ENCODE results near the gene CSK.
"Not testable (repeated sequence)": the region's sequence is repeated elsewhere in the genome, so short reads cannot be mapped to it uniquely, and the experiment has no call there.

Gene CSK

DNA sequence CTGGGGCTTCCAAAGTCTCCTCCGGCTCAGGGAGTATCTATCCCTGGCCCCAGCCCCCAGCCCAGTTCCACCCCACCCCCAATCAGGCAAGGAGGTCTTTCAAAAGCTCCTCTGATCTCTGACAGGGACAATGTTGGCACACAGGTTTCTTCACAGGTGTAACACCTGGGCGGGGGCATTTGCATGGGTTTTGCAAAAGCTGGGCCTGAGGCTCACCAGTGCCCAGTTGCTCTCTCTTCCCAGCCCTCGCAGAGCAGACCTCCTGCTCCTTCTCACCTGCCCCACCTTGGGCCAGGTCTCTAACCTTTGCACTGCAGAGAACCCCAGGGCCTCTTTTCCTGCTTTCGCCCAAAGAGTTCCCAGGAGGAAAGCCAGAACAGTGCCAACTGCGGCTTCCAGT is 8.6 kb upstream of the CSK start:
- no peak for DNase-seq

DNA sequence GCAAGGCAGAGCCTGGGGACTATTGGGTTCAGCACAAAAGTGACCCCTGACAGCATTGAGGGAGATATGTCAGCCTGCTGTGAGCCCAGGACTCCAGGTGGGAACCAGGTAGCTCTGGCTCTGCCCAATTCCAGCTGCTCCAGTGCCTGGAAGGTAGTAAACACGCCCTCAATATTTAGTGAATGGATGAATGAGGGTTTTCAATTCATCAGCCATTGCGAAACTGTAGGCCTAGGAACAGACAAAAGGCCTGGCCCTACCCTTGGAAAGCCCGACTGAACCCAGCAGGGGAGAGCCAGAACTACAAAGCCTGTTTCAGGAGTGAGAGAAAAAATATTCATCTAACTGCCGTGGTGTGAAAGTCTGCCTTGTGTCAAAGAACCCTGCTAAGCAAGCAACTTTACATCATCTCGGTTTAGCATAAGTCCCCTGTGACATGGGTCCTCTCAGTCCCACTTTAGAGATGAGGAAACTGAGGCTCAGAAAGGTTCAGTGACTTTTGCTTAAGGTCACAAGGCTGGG is 8.1 kb upstream of the CSK start:
- DNase-seq, result no peak

DNA sequence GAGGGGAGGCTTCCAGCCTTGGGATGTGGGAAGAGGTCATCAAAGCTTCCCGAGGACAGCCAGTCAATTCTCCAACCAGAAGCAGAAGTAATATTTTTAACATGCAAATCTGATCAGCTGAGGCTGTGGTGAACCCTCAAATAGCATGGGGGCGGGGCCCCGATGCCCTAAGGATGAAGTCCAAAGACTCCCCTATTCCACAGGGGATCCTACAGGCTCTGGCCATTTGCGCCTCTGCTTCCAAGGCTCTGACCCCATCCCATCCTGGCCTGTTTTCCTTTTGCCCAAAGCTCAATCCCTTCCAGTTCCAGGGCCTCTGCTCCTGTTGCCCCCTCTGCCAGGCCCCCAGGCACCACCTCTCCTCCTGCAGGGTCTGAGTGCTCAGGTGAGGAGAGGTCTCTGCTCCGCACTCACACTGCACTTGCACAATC is 6.7 kb upstream of the CSK start:
- no peak for DNase-seq

DNA sequence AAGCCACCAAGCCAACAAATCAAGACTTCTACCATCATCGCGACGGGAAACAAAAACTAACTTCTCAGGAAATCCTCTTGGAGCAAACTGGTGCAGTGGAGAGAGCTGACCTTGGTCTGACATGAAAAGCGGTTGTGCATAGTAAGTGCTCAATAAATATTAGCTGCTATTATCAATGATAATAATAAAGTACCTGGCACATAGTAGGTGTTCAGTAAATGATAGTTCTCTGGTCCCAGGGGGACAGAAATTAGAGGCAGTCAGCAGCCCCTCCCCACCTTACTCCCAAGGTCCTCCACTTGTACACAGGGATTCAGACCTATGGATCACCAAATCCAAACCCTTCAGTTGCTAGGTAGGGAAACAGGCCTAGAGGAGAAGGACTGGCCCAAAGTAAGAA is 6.0 kb upstream of the CSK start:
- no peak for DNase-seq

DNA sequence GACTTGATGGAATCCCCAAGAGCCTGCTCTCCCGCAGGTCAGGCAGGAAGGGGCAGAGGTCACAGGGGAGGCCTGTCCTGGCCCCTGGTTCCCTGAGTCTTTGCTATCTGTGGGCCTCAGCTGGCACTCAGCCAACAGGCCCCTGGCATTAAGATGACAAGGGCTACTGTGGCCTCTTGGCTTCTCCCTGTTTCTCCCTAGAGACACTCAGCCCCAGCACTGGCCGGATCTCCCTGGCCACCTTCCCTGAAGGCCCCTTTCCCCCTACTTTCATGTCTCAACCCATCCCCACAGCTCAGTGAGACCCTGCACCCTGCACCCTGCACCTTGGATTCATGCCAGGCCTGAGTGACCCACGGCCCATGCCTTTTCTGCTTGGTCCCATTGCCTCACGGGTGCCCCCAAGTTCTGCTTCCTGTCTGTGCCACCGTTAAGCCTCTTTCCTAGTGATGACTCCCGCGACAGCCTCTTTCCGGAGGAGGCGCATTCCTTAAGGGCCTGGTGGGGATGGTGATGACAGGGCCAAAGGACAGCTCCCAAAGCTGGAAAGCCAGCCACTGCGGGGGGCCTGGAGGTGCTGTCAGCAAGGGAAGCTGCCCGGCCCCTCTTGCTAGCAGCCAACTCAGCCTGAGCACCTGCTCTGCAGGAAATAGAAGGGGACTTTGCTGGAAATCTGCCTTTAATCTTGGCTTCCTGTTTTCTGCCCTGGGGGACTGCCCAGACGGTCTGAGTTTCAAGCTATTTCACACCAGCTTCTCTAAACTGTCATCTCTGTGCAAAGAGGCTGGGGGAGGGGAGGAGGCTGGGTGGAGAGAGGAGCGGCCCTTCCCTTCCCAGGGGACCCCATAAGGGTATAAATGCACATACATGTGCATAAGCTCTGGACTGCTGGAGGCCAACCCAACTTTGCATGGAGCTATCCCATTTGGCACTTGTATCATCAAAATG is 4.8 kb upstream of the CSK start:
- peak; percentile 82 to 86 for DNase-seq

DNA sequence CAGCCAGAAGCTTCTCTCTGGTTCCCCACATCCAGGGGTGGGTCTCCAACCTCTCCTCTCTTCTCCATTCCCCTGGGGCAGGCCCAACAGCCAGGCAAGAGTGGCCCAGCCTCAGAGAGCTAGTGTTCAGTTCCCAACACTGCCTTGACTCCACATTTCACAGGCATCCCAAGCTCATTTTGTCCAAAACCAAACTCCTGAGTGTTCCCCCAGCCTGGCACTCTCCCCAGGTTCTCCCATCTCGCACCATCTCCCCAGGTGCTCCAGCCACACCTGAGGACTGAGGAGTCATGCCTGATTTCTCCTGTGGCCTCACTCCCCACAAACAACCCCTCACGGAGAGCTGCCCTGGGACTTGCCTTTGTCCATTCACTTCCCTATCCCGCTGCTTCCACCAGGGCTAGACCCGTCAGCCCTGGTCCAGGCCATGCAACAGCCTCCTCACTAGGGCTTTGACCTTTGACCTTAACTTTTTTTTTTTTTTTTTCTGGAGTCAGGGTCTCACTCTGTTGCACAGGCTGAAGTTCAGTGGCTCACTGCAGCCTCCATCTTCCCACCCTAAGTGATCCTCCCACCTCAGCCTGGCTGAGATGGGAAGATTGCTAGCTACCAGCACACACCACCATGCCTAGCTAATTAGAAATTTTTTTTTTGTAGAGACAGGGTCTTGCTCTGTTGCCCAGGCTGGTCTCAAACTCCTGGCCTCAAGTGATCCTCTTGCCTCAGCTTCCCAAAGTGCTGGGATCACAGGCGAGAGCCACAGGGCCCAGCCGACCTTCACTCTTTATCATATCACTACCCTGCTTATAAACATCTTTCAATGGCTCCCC is 3.9 kb upstream of the CSK start:
- DNase-seq, result no peak

DNA sequence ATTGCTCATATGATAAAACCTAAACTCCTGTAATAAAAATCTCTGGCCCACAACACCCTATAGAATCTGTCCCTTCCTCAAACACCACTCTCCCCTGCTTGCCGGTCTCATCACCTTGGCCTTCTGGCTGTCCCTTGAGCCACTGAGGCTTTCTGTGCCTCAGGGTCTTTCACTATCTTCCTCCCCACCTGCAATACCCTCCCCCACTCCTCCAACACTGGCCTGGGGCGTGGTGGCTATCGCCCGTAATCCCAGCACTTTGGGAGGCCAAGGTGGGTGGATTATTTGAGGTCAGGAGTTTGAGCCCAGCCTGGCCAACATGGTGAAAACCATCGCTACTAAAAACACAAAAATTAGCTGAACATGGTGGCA is 3.3 kb upstream of the CSK start:
- no peak for DNase-seq

DNA sequence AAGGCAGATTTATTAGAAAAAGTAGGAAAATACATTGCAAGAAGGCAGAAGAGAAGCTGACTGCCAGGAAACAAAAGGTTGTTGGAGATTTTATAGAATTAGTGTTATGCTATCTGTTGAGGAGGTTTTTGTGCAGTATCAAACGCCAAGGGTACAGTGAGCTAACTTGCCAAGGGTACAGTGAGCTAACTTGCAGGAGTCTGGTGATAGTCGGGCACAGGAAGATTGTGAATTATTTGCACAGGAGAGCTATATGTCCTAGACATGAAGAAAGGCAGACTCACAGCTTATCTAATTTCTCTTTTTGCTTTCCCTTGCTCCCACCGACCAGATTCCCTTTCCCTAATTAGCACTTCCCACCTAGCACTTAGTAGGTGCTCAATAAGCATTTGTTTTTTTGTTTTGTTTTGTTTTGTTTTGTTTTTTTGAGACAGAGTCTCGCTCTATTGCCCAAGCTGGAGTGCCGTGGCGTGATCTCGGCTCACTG is 2.7 kb upstream of the CSK start:
- no peak for DNase-seq

DNA sequence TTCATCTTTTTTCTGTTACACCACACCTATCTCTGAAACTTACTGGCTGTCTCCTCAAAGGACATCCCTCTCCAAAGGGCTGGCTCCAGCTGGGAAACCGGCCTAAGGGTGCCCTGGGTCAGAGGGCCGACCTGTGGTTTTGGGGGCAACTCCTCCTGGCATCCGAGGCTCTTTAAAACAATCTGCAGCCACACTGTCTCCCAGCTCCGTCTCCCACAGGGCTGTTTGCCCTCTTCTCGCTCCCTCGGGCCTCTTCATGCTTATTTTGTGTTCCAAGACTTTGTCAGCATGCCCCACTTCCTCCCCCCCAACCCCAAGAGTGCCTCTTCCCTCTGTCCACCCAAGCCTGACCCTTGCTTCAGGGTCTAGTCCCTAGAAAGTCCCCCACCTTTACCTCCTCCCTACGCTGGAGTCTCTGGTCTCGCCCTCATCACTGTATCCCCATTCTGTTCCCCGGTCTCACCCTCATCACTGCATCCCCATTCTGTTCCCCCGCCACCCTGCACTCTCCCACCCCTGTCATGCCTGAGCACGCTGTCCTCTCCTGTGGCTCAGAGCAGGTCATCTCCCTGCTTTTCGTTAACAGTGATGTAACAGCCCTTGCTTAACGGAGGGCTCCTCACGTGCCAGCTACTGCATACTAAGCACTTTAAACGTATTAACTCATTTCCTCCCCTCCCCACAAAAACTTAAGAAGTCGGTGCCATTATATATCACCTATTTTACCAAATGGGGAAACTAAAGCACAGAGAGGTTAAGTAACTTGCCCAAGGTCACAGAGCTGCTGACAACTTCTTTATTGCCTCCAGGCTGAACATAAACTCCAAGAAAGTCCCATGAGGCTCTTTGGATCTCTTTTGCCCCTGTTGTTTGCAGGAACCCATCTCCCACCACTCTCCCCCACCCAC is 1.1 kb upstream of the CSK start:
- peak; percentile 66 to 74 for DNase-seq

DNA sequence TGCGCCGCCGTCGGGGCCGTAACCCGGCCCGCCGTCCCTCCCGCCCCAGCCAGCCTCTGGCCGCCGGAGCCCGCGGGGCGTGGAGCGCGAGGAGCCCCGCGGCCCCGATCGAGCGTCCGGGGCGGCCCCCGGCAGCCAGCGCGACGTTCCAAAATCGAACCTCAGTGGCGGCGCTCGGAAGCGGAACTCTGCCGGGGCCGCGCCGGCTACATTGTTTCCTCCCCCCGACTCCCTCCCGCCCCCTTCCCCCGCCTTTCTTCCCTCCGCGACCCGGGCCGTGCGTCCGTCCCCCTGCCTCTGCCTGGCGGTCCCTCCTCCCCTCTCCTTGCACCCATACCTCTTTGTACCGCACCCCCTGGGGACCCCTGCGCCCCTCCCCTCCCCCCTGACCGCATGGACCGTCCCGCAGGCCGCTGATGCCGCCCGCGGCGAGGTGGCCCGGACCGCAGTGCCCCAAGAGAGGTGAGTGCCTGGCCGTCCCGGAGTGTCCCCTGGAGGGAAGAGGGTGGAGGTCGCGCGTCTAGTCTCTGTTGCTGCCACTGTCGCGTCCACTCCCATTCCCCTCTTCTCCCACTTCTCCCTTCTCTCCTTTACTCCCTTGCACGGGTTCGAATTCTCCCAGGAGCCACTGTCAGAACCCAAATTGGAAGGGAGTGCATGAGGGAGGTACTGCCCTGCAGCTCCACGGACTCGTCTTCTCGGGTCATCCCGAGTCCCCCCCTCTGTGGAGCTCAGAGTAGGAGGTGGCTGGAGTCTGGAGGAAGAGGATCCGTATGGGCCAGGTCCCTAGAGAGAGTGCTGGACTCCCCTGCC is 585 bp downstream of the CSK start:
- peak; percentile 61 to 72 for DNase-seq

DNA sequence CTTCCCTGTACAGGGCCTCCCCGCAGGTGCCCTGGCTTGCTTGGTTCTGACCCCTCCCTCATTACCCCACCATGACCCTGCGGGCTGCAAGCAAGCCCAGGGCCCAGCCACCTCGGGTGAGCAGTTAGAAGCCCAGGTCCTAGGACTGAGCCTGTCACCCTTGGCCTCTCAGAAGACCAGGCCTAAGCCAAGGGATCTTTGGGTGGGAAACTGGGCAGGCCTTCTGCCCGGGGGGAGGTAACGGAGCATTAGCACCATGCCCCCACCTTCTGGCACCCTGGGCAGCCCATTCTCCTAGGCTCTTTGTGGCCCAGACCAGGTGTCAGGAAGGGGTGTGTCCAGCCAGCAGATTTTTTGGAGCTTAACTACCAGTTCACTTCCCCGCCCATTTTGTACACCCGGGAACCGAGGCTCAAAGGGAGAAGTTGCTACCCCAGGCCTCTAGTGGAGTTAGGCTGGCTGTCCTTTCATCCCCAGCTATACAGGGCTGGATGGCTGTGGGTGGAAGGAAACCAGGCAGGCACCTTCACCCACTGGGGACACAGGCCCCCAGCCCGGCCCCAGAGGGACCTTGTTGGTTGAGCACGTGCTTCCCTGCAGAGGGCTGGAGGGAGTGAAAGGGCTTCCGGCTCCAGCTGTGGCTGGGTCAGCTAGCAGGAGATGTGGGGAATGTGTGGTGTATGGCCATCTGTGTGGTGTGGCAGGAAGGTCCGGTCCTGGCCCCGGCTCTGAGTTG is 1.4 kb downstream of the CSK start:
- DNase-seq, result no peak

DNA sequence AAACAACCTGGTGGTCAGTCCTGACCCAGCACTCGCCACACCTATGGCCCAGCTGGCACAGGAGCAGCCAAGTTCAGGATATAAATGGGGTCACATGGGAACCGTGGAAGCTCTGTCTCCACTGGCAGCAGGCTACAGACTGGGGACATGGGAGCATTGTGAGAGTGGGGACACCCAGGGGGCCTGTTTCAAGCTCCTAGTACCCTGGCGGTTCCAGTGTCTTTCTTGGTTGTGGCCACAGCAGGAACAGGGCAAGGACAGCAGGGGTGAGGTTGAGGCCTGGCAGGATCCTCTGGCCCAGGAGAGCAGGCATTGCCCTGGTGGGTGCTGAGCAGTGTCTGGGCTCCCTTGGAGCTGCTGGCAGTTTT is 1.9 kb downstream of the CSK start:
- DNase-seq, result no peak

DNA sequence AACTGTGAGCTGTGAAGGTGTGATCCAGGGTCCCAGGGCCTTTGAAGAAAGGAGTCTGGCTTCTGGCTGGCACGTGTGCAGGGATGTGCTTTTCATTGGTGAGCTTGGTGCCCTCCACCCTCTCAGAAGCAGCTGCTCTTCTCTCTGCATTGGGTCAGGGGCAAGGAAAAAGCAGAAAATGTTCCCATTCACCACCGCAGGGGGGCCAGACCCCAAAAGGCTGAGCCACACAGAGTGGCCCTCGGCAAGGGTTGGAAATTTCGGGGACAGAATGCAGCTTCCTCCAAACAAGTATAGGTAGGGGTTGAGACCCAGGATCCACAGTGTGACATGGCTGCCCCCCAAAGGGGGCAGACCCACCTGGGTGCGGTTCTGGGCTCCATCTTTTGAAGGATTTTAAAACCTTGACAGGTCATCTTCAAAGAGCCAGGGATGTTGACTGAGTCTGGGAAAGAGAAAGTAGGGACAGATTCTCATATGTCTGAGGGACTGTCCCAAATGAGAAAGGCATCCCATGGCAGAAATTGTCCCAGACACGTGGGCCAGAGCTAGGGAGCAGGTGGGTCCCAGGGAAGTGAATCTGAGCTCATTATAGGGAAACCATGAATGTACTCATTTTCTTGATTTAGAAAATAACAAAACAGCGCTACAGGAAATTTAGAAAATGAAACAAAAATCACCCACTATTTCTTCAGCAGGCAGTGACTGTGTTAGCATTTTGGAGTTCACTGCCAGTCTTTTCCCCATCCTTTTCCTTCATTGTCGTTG is 2.7 kb downstream of the CSK start:
- DNase-seq, result no peak

DNA sequence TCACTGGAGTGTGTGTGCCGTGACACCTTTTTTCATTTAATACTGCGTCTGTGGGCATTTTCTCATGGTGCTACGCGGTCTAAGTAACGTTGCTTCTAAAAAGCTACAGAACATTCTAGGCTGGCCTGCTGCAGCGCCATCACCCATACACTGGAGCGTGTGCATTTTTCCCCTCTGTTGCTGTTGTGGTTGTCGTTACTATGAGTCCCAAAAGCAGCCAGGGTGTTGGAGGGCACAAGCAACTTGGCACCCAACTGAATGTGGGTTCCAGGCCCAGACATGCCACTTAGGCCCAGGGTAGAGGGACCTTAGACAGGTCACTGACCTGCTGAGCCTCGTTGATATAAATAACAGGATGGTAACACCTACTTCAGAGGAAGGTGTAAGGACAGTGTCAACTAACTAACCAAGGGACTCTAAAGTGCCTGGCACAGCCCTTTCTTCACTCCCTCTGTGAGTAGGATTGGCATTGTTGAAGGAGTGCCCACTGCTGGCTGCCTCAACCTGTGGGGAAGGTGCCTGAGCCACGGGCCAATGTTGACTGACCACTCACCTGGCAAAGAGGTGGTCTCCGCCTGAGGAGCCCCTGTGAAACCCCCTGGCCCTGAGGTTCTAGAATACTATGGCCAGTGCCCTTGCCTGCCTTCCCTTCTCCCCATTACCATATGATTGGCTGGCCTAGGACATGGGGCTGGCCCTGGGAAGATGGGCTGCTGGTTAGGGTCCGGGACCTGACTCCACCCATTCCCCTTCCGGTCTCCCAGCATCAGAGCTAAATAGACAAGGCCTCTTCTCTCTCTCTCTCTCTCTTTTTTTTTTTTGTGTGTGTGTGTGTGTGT is 3.5 kb downstream of the CSK start:
- peak; percentile 54 to 75 for DNase-seq

DNA sequence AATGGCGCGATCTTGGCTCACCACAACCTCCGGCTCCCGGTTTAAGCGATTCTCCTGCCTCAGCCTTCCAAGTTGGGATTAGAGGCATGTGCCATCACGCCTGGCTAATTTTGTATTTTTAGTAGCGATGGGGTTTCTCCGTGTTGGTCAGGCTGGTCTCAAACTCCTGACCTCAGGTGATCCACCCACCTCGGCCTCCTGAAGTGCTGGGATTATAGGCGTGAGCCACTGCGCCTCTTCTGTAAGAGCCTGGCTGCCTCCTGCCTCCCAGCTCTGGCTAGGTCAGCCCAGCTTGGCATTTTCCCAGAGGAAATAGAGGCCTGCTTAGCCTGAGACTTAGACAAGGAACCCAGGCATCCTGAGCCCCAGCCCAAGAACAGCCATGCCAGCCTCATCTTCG is 4.2 kb downstream of the CSK start:
- not testable (repeated sequence) for DNase-seq

DNA sequence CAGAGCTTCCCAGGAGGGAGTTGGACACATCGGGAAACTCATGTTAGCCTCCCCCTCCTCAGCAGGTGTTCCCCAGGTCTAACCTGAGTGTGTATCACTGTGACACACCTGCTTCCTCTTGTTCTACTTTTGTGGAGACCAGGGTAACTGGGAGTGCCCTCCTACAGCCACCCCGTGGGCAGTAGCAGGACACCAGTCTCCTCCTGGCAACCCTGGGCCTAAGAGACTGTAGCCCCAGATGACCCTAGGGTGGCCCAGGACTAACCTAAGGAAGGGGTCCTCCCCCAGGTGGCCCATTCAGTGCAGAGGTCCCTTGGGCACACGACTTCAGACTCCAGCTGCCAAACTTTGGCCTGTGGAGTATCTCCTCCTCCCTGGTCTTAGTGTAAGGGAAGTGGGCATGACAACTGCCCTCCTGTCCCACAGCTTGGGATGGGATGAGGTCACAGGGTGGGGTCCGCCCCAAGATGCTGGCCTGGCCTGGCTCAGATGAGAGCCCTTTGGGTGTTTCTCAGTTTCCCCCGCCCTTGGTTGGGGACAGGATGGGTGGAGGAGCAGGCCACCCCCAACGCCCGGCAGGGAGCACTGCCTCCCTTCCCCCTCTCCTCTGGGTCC is 4.8 kb downstream of the CSK start:
- DNase-seq, result no peak

DNA sequence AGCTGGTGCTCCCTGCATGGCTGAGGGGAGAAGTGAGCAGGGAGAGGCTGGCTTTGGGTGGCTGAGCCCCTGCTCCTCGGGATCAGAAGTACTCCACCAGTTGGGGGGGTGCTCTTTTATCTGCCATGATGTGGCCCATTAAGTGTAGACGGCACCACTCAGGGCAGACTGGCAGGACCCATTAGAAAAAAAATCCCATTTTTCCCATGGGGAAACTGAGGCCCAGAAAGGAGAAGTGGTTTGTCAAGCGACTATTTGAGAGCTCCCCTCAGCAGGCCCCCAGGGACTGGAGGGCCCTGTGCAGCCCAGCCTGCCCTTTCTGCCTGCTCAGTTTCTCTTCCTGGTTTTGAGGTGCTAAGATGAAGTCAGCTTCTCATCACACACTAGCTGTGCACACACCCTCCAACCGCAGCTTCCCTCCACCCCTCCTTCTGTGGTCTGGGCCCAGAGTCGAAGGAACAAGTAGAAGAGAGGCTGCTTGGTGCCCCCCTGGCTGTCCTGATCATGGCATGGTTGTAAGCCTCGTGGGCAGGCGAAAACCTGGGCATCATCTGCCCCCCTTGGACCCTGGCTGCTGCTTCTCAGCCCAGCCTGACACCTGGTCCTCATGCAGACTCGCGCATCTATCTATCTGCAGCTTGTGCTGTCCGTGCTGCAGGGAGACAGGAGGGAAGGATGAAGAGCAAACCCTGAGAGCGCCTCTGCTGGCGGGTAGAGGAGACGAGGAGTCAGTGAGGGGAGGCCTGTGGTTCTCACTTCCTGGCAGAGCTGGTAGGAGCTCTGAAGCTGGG is 5.6 kb downstream of the CSK start:
- peak; percentile 92 for DNase-seq
